Measurements from ENCODE around the gene ZBED1. TPM values are rescaled to one million over a fixed set of nuclear protein-coding genes. Genes with fewer than 3 reads are reported as not detected.

ZBED1 gene
- total and polyA plus RNA-seq, 2 donors (not counting 3 experiments of a cell fraction or from before 2014, with no cell fraction given): 24.6 to 46.5 TPM

GRCh38 chrX:2511326-2511725, 10.6 kb upstream of the ZBED1 start:
- TF ChIP-seq POLR2A (IDR thresholded peaks at IDR 0.05; ENCODE audit: low read depth, low read length) (no peak), POLR2AphosphoS5 (IDR thresholded peaks at IDR 0.05; ENCODE audit: insufficient read depth, low read depth, low read length) (no peak), EZH2 (IDR thresholded peaks at IDR 0.05; ENCODE audit: borderline replicate concordance, low read depth, low read length, severe bottlenecking) (no peak), CTCF (IDR thresholded peaks at IDR 0.05; ENCODE audit: extremely low read depth in 1 of 2, insufficient read depth in 1 of 2, low read depth in 1 of 2, low read length in 2 of 2) (no peak), GATA2 (IDR thresholded peaks at IDR 0.05; ENCODE audit: insufficient read depth, insufficient read length, low read depth, low read length) (no peak), MAX (IDR thresholded peaks at IDR 0.05; ENCODE audit: insufficient read depth, insufficient read length) (no peak), MYC (IDR thresholded peaks at IDR 0.05; ENCODE audit: low read depth, low read length) (no peak), JUN (IDR thresholded peaks at IDR 0.05; ENCODE audit: borderline replicate concordance, insufficient read depth, insufficient read length, low read depth) (no peak), FOS (IDR thresholded peaks at IDR 0.05; ENCODE audit: borderline replicate concordance, insufficient read depth, low read length) (no peak)
- dilution Hi-C loops (cut with MboI; ENCODE audit: extremely low pct_ligation_motif_present, low sequenced_read_pairs): no loop called here

More at GRCh38 chrX:2511326-2511725, 10.6 kb upstream of the ZBED1 start:
- ChIA-PET POLR2A (no interaction called here), CTCF (no interaction called here)
- FAIRE-seq: no peak
- Histone ChIP-seq H3K9me1 (replicated peaks; ENCODE audit: control insufficient read depth, extremely low read depth, insufficient read depth, low read length) (no peaks in the 10 kb centered on the region), H2AFZ (ENCODE audit: low read depth, low read length) (no peak overlapping the region), H4K20me1 (replicated peaks; ENCODE audit: control insufficient read depth, extremely low read depth, insufficient read depth, low read length) (no peaks in the 10 kb centered on the region), H3K36me3 (ENCODE audit: control insufficient read depth in 2 of 2, extremely low read depth in 1 of 2, insufficient read depth in 2 of 2, low read length in 2 of 2) (no peaks in the 10 kb centered on the region), H3K9me3 (replicated peaks; ENCODE audit: control insufficient read depth, insufficient read depth, low read length) (no peaks in the 10 kb centered on the region), H3K79me2 (ENCODE audit: control insufficient read depth, insufficient read depth, low read length) (no peaks in the 10 kb centered on the region), H3K27me3 (ENCODE audit: control insufficient read depth in 2 of 2, insufficient read depth in 2 of 2, low read length in 2 of 2) (no peaks in the 10 kb centered on the region), H3K27ac (ENCODE audit: insufficient read depth, low read depth, low read length) (no peak overlapping the region), H3K4me1 (ENCODE audit: control insufficient read depth, extremely low read depth, insufficient read depth, low read length) (no peaks in the 10 kb centered on the region), H3K9ac (replicated peaks; ENCODE audit: extremely low read depth, insufficient read depth, low read length) (no peak overlapping the region), H3K4me3 (replicated peaks in 1 of 3; ENCODE audit: insufficient read depth in 1 of 3, low read depth in 1 of 3, low read length in 3 of 3) (no peak overlapping the region), H3K4me2 (ENCODE audit: insufficient read depth, low read length) (no peak overlapping the region)
- BruUV-seq (replicated peaks): no TSS peak
- no peak for DNase-seq (ENCODE audit: low read depth, low spot score)
- intact Hi-C loops (cut with micrococcal nuclease): no loop called here

Measured in endothelial cell of umbilical vein (primary cell).